HEK293 (cell line): ENCODE measurements around the gene TOP2A.

ENCODE experiments used
- CTCF ChIA-PET: fragments of 350-600 bp; formaldehyde crosslinking; extraction: SDS; loops from one replicate; lab custom pipeline; 2021; ENCODE audit warnings: antibody characterized with exemption; lab: Yijun Ruan, JAX
- POLR2A ChIA-PET: fragments of 300-600 bp; formaldehyde crosslinking; extraction: SDS; loops from one replicate; lab custom pipeline; 2020; ENCODE audit warnings: antibody characterized with exemption, inconsistent platforms; lab: Yijun Ruan, JAX
- H3K27ac ChIP-seq: fragments of 200-500 bp; sonication (Bioruptor generic); 2 replicates; pipeline ENCODE4 v1.5.1; 2014; ENCODE audit warnings: low read depth, low read length, control low read depth, inconsistent platforms; ENCODE audit errors: extremely low read depth
- H3K36me3 ChIP-seq, 2 experiments: fragments of 200-500 bp in 1 of 2; sonication (Bioruptor generic) in 1 of 2; 1 replicate in 1 of 2; 2 replicates in 1 of 2; pipeline ENCODE4 v1.5.1; 2014 to 2017; ENCODE audit warnings: inconsistent platforms in 2 of 2, low read length in 2 of 2; ENCODE audit not compliant: control insufficient read depth in 2 of 2, insufficient read depth in 1 of 2
- H3K4me1 ChIP-seq: fragments of 200-500 bp; sonication (Bioruptor generic); 2 replicates; pipeline ENCODE4 v1.5.1; 2014; ENCODE audit warnings: mild to moderate bottlenecking, low read length, inconsistent platforms; ENCODE audit not compliant: control insufficient read depth, insufficient read depth
- H3K4me3 ChIP-seq: 2 replicates; pipeline ENCODE4 v1.5.1; 2011; ENCODE audit warnings: low read depth, mild to moderate bottlenecking, control low read depth, low read length, moderate library complexity
- H3K9me3 ChIP-seq: fragments of 200-500 bp; sonication (Bioruptor generic); 2 replicates; pipeline ENCODE4 v1.5.1; 2014; ENCODE audit warnings: low read depth, low read length, inconsistent platforms; ENCODE audit not compliant: control insufficient read depth, insufficient read depth
- ZFHX2 ChIP-seq: fragments of 450-650 bp; formaldehyde crosslinking; conservative IDR thresholded peaks from 2 replicates; pipeline ENCODE4 v1.5.1; 2016; ENCODE audit warnings: missing biosample characterization, missing genetic modification characterization
- ZNF223 ChIP-seq: fragments of 450-650 bp; formaldehyde crosslinking; IDR thresholded peaks from 2 replicates; pipeline ENCODE4 v1.5.1; 2016; ENCODE audit warnings: missing biosample characterization, missing genetic modification characterization
- ZNF23 ChIP-seq: fragments of 450-650 bp; formaldehyde crosslinking; IDR thresholded peaks from 2 replicates; pipeline ENCODE4 v1.5.1; 2016; ENCODE audit warnings: missing biosample characterization, missing genetic modification characterization, borderline replicate concordance
- ZNF311 ChIP-seq: fragments of 450-650 bp; formaldehyde crosslinking; IDR thresholded peaks from 2 replicates; pipeline ENCODE4 v1.5.1; 2017; ENCODE audit warnings: missing biosample characterization, missing genetic modification characterization, borderline replicate concordance
- ZNF335 ChIP-seq: fragments of 450-650 bp; formaldehyde crosslinking; conservative IDR thresholded peaks from 2 replicates; pipeline ENCODE4 v1.5.1; 2016; ENCODE audit warnings: missing biosample characterization, missing genetic modification characterization
- ZNF473 ChIP-seq: fragments of 450-650 bp; formaldehyde crosslinking; IDR thresholded peaks from 2 replicates; pipeline ENCODE4 v1.5.1; 2017; ENCODE audit warnings: missing biosample characterization, missing genetic modification characterization
- ZNF560 ChIP-seq: fragments of 450-650 bp; formaldehyde crosslinking; IDR thresholded peaks from 2 replicates; pipeline ENCODE4 v1.5.1; 2017; ENCODE audit warnings: missing biosample characterization, missing genetic modification characterization, borderline replicate concordance
- ZNF621 ChIP-seq: fragments of 450-650 bp; formaldehyde crosslinking; IDR thresholded peaks from 2 replicates; pipeline ENCODE4 v1.5.1; 2017; ENCODE audit warnings: missing biosample characterization, missing genetic modification characterization
- ZNF701 ChIP-seq: fragments of 450-650 bp; formaldehyde crosslinking; IDR thresholded peaks from 2 replicates; pipeline ENCODE4 v1.5.1; 2016; ENCODE audit warnings: missing biosample characterization, missing genetic modification characterization
- TF ChIP-seq, protein P1 (sequence below): fragments of 450-650 bp; formaldehyde crosslinking; IDR thresholded peaks from 2 replicates; pipeline ENCODE4 v1.5.1; 2017; ENCODE audit warnings: missing biosample characterization, missing genetic modification characterization
- TF ChIP-seq, protein P2 (sequence below): fragments of 450-650 bp; formaldehyde crosslinking; conservative IDR thresholded peaks from 2 replicates; pipeline ENCODE4 v1.5.1; 2016; ENCODE audit warnings: low read depth, missing biosample characterization, missing genetic modification characterization
- TF ChIP-seq, protein P3 (sequence below): fragments of 450-650 bp; formaldehyde crosslinking; IDR thresholded peaks from 2 replicates; pipeline ENCODE4 v1.5.1; 2016; ENCODE audit warnings: missing biosample characterization, missing genetic modification characterization
- TF ChIP-seq, protein P4 (sequence below): fragments of 450-650 bp; formaldehyde crosslinking; IDR thresholded peaks from 2 replicates; pipeline ENCODE4 v1.5.1; 2016; ENCODE audit warnings: missing biosample characterization, missing genetic modification characterization
- TF ChIP-seq, protein P5 (sequence below): fragments of 450-650 bp; formaldehyde crosslinking; IDR thresholded peaks from 2 replicates; pipeline ENCODE4 v1.5.1; 2017; ENCODE audit warnings: missing biosample characterization, missing genetic modification characterization

TOP2A gene

DNA sequence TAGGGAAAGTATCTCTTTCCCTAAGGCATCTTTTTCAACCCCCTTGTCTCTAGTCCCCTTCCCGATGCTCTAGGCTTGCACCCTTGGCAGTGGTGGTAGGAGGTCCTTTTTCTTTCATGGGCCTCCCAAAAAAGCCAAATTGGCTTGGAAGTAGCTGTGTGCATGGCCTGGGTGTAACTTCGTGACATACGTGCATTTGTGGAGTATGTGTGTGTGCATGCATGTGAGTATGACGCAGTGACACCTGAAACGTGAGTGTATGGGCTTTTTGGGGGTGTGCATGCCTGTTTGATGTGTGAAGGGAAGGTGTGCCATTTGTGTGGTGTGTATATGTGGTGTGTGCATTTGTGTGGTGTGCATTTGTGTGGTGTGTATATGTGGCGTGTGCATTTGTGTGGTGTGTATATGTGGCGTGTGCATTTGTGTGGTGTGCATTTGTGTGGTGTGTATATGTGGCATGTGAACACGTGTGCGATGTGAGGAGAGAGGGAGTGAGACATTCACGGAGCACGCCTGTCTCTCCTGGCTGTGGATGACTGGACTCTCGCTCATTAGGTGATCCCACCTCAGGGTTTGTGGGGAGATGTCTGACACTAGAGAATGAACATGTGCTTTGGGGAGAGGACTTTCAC is 41.3 kb upstream of the TOP2A start:
- Histone ChIP-seq H3K9me3 (no peaks in the 10 kb centered on the region), H3K27ac (no peak overlapping the region), H3K36me3 (peaks cover 0 to 17% of the 10 kb centered on the region in 2 experiments; a peak in 1 of 3 replicates), H3K4me1 (peaks cover 8% of the 10 kb centered on the region; the same call in 1 of the 2 replicates), H3K4me3 (no peak overlapping the region)
- TF ChIP-seq ZNF473 (tag by site-specific recombination) (0 out of 2 replicates have a peak, but pooled peaks have one; percentile 42), ZNF23 (tag by site-specific recombination) (no peak), ZNF621 (tag by site-specific recombination) (no peak), ZNF311 (tag by site-specific recombination) (peak; percentile 72; the same call in 1 of the 2 replicates)
- TF ChIP-seq, protein P1, sequence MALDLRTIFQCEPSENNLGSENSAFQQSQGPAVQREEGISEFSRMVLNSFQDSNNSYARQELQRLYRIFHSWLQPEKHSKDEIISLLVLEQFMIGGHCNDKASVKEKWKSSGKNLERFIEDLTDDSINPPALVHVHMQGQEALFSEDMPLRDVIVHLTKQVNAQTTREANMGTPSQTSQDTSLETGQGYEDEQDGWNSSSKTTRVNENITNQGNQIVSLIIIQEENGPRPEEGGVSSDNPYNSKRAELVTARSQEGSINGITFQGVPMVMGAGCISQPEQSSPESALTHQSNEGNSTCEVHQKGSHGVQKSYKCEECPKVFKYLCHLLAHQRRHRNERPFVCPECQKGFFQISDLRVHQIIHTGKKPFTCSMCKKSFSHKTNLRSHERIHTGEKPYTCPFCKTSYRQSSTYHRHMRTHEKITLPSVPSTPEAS (tag by site-specific recombination) = peak; percentile 78
- TF ChIP-seq, protein P2, sequence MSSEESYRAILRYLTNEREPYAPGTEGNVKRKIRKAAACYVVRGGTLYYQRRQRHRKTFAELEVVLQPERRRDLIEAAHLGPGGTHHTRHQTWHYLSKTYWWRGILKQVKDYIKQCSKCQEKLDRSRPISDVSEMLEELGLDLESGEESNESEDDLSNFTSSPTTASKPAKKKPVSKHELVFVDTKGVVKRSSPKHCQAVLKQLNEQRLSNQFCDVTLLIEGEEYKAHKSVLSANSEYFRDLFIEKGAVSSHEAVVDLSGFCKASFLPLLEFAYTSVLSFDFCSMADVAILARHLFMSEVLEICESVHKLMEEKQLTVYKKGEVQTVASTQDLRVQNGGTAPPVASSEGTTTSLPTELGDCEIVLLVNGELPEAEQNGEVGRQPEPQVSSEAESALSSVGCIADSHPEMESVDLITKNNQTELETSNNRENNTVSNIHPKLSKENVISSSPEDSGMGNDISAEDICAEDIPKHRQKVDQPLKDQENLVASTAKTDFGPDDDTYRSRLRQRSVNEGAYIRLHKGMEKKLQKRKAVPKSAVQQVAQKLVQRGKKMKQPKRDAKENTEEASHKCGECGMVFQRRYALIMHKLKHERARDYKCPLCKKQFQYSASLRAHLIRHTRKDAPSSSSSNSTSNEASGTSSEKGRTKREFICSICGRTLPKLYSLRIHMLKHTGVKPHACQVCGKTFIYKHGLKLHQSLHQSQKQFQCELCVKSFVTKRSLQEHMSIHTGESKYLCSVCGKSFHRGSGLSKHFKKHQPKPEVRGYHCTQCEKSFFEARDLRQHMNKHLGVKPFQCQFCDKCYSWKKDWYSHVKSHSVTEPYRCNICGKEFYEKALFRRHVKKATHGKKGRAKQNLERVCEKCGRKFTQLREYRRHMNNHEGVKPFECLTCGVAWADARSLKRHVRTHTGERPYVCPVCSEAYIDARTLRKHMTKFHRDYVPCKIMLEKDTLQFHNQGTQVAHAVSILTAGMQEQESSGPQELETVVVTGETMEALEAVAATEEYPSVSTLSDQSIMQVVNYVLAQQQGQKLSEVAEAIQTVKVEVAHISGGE (tag by site-specific recombination) = no peak
- TF ChIP-seq, protein P3, sequence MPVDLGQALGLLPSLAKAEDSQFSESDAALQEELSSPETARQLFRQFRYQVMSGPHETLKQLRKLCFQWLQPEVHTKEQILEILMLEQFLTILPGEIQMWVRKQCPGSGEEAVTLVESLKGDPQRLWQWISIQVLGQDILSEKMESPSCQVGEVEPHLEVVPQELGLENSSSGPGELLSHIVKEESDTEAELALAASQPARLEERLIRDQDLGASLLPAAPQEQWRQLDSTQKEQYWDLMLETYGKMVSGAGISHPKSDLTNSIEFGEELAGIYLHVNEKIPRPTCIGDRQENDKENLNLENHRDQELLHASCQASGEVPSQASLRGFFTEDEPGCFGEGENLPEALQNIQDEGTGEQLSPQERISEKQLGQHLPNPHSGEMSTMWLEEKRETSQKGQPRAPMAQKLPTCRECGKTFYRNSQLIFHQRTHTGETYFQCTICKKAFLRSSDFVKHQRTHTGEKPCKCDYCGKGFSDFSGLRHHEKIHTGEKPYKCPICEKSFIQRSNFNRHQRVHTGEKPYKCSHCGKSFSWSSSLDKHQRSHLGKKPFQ = peak; percentile 92
- ChIA-PET CTCF (interaction anchor here (0.6 to 5.9 kb wide), 7 partner anchors 10 to 102 kb away, joined by 3 to 57 read pairs (median 4); no protein-coding TSS in a partner anchor), POLR2A (interaction anchor here (0.6 kb wide), 1 partner anchor 176 kb away, joined by 3 read pairs; no protein-coding TSS in a partner anchor)

DNA sequence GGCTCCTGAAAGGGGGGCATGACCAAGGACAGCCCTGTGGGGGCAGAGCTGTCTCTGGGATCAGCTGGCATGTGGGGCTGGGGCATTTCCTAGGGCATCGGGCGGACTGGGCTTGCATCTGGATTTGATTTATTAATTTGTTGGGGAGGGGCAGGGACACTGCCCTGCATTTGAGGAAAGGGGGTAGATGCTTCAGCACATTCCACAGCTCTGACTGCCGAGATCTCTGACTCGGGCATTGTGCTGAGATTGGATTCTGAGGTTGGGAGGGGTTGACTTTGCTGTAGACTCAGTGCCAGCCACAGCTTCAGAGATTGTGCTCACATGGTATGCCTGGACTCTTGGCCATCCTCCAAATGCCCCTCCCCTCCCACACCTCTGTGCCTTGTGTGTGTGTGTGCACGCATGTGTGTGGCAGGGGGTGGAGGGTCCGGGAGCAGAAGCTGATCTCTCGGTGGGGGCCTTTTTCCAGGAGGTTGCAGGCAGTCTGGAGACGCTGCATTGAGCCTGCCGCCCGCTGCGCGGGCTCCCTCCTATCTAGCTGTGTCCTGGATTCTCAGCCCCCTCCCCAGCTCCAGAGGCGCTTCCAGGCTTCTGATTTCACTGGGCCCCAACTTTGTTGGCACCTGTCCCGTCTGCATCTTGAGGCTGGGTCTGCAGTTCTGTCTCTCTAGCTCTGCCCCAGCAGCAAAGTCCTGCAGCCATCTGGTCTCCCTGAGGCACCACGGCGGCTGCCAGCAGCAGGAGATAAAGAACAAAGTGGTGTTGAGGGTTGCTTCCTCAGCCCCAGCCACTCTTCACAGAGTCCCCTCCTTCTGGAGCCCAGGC is 40.5 kb upstream of the TOP2A start:
- POLR2A ChIA-PET = interaction anchor here (1.0 kb wide), 1 partner anchor 40 kb away, joined by 3 read pairs; the partner anchor contains the start of gene TOP2A
- H3K4me3 ChIP-seq = no peak overlapping the region
- CTCF ChIA-PET = interaction anchor here (0.5 to 5.9 kb wide), 7 partner anchors 9 to 107 kb away, joined by 3 to 57 read pairs (median 3); no protein-coding TSS in a partner anchor

More for the DNA sequence above, 40.5 kb upstream of the TOP2A start:
- TF ChIP-seq ZNF701 (tag by site-specific recombination) (no peak), ZFHX2 (tag by site-specific recombination) (0 out of 2 replicates have a peak, but pooled peaks have one; percentile 34), ZNF560 (tag by site-specific recombination) (no peak), ZNF223 (tag by site-specific recombination) (no peak), ZNF335 (tag by site-specific recombination) (no peak)
- TF ChIP-seq, protein P4, sequence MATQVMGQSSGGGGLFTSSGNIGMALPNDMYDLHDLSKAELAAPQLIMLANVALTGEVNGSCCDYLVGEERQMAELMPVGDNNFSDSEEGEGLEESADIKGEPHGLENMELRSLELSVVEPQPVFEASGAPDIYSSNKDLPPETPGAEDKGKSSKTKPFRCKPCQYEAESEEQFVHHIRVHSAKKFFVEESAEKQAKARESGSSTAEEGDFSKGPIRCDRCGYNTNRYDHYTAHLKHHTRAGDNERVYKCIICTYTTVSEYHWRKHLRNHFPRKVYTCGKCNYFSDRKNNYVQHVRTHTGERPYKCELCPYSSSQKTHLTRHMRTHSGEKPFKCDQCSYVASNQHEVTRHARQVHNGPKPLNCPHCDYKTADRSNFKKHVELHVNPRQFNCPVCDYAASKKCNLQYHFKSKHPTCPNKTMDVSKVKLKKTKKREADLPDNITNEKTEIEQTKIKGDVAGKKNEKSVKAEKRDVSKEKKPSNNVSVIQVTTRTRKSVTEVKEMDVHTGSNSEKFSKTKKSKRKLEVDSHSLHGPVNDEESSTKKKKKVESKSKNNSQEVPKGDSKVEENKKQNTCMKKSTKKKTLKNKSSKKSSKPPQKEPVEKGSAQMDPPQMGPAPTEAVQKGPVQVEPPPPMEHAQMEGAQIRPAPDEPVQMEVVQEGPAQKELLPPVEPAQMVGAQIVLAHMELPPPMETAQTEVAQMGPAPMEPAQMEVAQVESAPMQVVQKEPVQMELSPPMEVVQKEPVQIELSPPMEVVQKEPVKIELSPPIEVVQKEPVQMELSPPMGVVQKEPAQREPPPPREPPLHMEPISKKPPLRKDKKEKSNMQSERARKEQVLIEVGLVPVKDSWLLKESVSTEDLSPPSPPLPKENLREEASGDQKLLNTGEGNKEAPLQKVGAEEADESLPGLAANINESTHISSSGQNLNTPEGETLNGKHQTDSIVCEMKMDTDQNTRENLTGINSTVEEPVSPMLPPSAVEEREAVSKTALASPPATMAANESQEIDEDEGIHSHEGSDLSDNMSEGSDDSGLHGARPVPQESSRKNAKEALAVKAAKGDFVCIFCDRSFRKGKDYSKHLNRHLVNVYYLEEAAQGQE (tag by site-specific recombination) = no peak
- TF ChIP-seq, protein P5, sequence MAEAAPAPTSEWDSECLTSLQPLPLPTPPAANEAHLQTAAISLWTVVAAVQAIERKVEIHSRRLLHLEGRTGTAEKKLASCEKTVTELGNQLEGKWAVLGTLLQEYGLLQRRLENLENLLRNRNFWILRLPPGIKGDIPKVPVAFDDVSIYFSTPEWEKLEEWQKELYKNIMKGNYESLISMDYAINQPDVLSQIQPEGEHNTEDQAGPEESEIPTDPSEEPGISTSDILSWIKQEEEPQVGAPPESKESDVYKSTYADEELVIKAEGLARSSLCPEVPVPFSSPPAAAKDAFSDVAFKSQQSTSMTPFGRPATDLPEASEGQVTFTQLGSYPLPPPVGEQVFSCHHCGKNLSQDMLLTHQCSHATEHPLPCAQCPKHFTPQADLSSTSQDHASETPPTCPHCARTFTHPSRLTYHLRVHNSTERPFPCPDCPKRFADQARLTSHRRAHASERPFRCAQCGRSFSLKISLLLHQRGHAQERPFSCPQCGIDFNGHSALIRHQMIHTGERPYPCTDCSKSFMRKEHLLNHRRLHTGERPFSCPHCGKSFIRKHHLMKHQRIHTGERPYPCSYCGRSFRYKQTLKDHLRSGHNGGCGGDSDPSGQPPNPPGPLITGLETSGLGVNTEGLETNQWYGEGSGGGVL = peak; percentile 73
- TF ChIP-seq, all 188 proteins: peak for 2
- Histone ChIP-seq H3K36me3 (peaks cover 0 to 23% of the 10 kb centered on the region in 2 experiments; a peak in 1 of 3 replicates), H3K4me1 (peaks cover 8% of the 10 kb centered on the region; the same call in 1 of the 2 replicates), H3K9me3 (no peaks in the 10 kb centered on the region), H3K27ac (no peak overlapping the region)
